ENCODE measurements around the gene CBFA2T3.

DNA sequence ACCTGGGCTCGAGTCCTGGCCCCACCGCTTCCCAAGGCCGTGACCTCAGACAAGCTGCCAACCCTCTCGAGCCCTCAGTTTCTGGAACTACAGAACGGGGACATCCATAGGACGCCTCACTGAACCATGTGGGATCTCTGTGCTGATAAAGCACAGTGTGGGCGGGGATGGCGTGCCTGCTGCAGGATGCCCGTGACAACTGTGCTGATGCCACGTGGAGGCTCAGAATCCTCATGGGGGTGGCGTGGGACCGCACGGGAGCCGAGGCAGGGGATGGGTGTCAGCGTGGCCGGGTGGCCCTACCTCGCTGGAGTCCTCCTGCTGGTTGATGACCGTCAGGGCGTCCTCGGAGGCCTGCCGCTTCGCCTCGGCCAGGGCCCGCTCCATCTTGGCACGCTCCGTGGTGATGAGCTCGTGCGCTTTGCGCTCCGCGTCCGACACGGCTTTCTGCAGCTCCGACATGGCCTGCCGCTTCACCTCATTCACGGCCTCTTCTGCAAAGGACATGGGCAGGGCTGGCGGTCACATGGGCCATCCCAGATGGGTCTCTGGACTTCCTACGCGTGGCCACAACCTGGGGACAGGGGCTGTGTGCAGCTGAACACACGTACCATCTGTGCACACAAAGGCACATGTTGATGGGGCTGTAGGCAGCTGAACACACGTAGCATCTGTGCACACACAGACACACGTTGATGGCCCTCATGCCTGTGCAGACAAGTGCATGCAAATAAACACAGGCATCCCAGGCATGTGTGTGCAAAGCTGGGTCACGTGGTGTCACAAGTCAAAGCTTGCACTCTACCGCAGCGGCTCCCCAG, 97.8 kb downstream of the CBFA2T3 start:
- TF ChIP-seq, protein P1, sequence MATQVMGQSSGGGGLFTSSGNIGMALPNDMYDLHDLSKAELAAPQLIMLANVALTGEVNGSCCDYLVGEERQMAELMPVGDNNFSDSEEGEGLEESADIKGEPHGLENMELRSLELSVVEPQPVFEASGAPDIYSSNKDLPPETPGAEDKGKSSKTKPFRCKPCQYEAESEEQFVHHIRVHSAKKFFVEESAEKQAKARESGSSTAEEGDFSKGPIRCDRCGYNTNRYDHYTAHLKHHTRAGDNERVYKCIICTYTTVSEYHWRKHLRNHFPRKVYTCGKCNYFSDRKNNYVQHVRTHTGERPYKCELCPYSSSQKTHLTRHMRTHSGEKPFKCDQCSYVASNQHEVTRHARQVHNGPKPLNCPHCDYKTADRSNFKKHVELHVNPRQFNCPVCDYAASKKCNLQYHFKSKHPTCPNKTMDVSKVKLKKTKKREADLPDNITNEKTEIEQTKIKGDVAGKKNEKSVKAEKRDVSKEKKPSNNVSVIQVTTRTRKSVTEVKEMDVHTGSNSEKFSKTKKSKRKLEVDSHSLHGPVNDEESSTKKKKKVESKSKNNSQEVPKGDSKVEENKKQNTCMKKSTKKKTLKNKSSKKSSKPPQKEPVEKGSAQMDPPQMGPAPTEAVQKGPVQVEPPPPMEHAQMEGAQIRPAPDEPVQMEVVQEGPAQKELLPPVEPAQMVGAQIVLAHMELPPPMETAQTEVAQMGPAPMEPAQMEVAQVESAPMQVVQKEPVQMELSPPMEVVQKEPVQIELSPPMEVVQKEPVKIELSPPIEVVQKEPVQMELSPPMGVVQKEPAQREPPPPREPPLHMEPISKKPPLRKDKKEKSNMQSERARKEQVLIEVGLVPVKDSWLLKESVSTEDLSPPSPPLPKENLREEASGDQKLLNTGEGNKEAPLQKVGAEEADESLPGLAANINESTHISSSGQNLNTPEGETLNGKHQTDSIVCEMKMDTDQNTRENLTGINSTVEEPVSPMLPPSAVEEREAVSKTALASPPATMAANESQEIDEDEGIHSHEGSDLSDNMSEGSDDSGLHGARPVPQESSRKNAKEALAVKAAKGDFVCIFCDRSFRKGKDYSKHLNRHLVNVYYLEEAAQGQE (IDR thresholded peaks at IDR 0.05; ENCODE audit: low read depth): no peak
- TF ChIP-seq TCF12 (IDR thresholded peaks at IDR 0.05; ENCODE audit: low read depth) (no peak), YY1 (IDR thresholded peaks at IDR 0.05; ENCODE audit: low read depth) (no peak), EGR1 (IDR thresholded peaks at IDR 0.05) (no peak)
